K562 (cell line): ENCODE data around the gene PMM1. TPM values are rescaled to one million over a fixed set of nuclear protein-coding genes. Genes with fewer than 3 reads are reported as not detected.
A peak's percentile ranks its signal among the peaks of the same experiment; 100 is the strongest.

Source experiments
- ATAC-seq: fragments of 200-7000 bp; cut with Tn5 transposase; 3 replicates; pipeline ENCODE4 v1.9.1; 2020; ENCODE audit warnings: moderate library complexity
- BruUV-seq: library from RNA; stranded (reverse); fragments of 400-500 nt; replicated peaks from 2 replicates; lab custom pipeline; 2021; lab: Mats Ljungman, UMichigan
- CTCF ChIA-PET: fragments of 300-600 bp; formaldehyde crosslinking; extraction: SDS; loops from one replicate; lab custom pipeline; 2021; ENCODE audit warnings: low intra/inter-chr PET ratio; lab: Yijun Ruan, JAX
- POLR2A ChIA-PET: fragments of 300-600, 350-650 bp; sonication (Branson Sonifier 250); formaldehyde crosslinking; extraction: SDS; loops from one replicate; lab custom pipeline; 2021; ENCODE audit warnings: antibody characterized with exemption, inconsistent platforms; lab: Yijun Ruan, JAX
- DNase-seq, 4 experiments: peaks; one replicate each; pipeline versions ENCODE4 v3.0.0 to v3.0.0-alpha.2; 2011 to 2018; ENCODE audit warnings: low spot score in 3 of 4, mixed read lengths in 3 of 4; ENCODE audit errors: extremely low read depth in 1 of 4
- FAIRE-seq: peaks from 2 replicates; lab custom pipeline; 2011; peaks lifted over from hg19 to GRCh38; lab: Jason Lieb, UNC
- H2AFZ ChIP-seq: 2 replicates; pipeline ENCODE4 v1.6.0; 2011; ENCODE audit warnings: low read depth, low read length, control low read depth, inconsistent platforms
- H3K27ac ChIP-seq: fragments of 200-600 bp; 3 replicates; pipeline ENCODE4 v1.8.0; 2011; ENCODE audit warnings: low read depth, mild to moderate bottlenecking, control low read depth, inconsistent platforms, low read length, moderate library complexity, mixed read lengths; ENCODE audit errors: extremely low read depth
- H3K27me3 ChIP-seq, 2 experiments: fragments of 300-600 bp in 1 of 2; 2 replicates in 1 of 2; 3 replicates in 1 of 2; pipeline versions ENCODE4 v1.6.0 to v1.8.0; 2011; ENCODE audit warnings: inconsistent platforms in 2 of 2, low read length in 2 of 2, mild to moderate bottlenecking in 1 of 2, mixed read lengths in 1 of 2, moderate library complexity in 1 of 2; ENCODE audit not compliant: control insufficient read depth in 2 of 2, insufficient read depth in 2 of 2
- H3K36me3 ChIP-seq: fragments of 300-600 bp; 3 replicates; pipeline ENCODE4 v1.8.0; 2011; ENCODE audit warnings: mild to moderate bottlenecking, low read length, inconsistent platforms; ENCODE audit not compliant: control insufficient read depth, insufficient read depth
- H3K4me1 ChIP-seq, 2 experiments: fragments of 200-600 bp in 1 of 2; replicated peaks in 1 of 2; 2 replicates in 1 of 2; 3 replicates in 1 of 2; pipeline versions ENCODE4 v1.5.1 to v1.8.0; 2011; ENCODE audit warnings: inconsistent platforms in 2 of 2, low read length in 2 of 2, mild to moderate bottlenecking in 1 of 2, mixed read lengths in 1 of 2, moderate library complexity in 1 of 2; ENCODE audit not compliant: control insufficient read depth in 2 of 2, insufficient read depth in 2 of 2
- H3K4me2 ChIP-seq: 2 replicates; pipeline ENCODE4 v1.6.1; 2011; ENCODE audit warnings: low read length, control low read depth, inconsistent platforms, mixed read lengths; ENCODE audit not compliant: insufficient read depth
- H3K4me3 ChIP-seq: fragments of 200-600 bp; sonication (generic), shearing (Covaris generic); 2 replicates; pipeline ENCODE4 v1.5.1; 2016; ENCODE audit warnings: control low read depth, inconsistent platforms
- H3K79me2 ChIP-seq: fragments of 200-600 bp; 3 replicates; pipeline ENCODE4 v1.8.0; 2011; ENCODE audit warnings: low read length, inconsistent platforms; ENCODE audit not compliant: control insufficient read depth, insufficient read depth
- H3K9ac ChIP-seq, 2 experiments: 2 replicates each; pipeline versions ENCODE4 v1.6.0 to v1.6.1; 2011; ENCODE audit warnings: low read depth in 2 of 2, low read length in 2 of 2, control low read depth in 1 of 2, inconsistent platforms in 1 of 2, mild to moderate bottlenecking in 1 of 2, mixed read lengths in 1 of 2; ENCODE audit not compliant: insufficient read depth in 1 of 2
- H3K9me1 ChIP-seq: one replicate; pipeline ENCODE4 v1.6.0; 2011; ENCODE audit warnings: inconsistent platforms, mild to moderate bottlenecking, low read length, moderate library complexity; ENCODE audit not compliant: control insufficient read depth, insufficient read depth
- H3K9me3 ChIP-seq: replicated peaks from 2 replicates; pipeline ENCODE4 v1.5.1; 2011; ENCODE audit warnings: low read depth, low read length, inconsistent platforms; ENCODE audit not compliant: control insufficient read depth, insufficient read depth
- H4K20me1 ChIP-seq: replicated peaks from 2 replicates; pipeline ENCODE4 v1.6.1; 2011; ENCODE audit warnings: low read length, inconsistent platforms, mixed read lengths; ENCODE audit not compliant: control insufficient read depth, insufficient read depth
- ERF ChIP-seq: fragments of 450-650 bp; formaldehyde crosslinking; IDR thresholded peaks from 2 replicates; pipeline ENCODE4 v1.4.0; 2020; ENCODE audit warnings: mild to moderate bottlenecking, mixed read lengths
- POLR2G ChIP-seq: fragments of 200-400 bp; formaldehyde crosslinking; IDR thresholded peaks from 2 replicates; pipeline ENCODE4 v1.6.1; 2017; ENCODE audit warnings: low read depth, mild to moderate bottlenecking, antibody characterized with exemption, low read length, moderate library complexity
- RBM39 ChIP-seq: fragments of 200-400 bp; formaldehyde crosslinking; optimal IDR thresholded peaks from 2 replicates; pipeline ENCODE3; 2018; ENCODE audit warnings: low read depth, low read length
- SAFB2 ChIP-seq: fragments of 200-400 bp; formaldehyde crosslinking; IDR thresholded peaks from 2 replicates; pipeline ENCODE4 v1.6.1; 2018; ENCODE audit warnings: borderline replicate concordance, low read length, low read depth, moderate library complexity; ENCODE audit not compliant: severe bottlenecking
- SP1 ChIP-seq: sonication (generic); formaldehyde crosslinking; IDR thresholded peaks from 2 replicates; pipeline ENCODE4 v1.8.1; 2022; ENCODE audit warnings: mild to moderate bottlenecking, missing genetic modification reagents
- TBL1XR1 ChIP-seq, 2 experiments: IDR thresholded peaks; 2 replicates each; pipeline ENCODE4 v1.6.1; 2012; ENCODE audit warnings: improper control_type of control experiment in 2 of 2, low read length in 2 of 2, mild to moderate bottlenecking in 1 of 2
- TBP ChIP-seq: optimal IDR thresholded peaks from 2 replicates; pipeline ENCODE3; 2011; ENCODE audit warnings: low read depth, low read length, improper control_type of control experiment
- TSC22D4 ChIP-seq: fragments of 450-650 bp; IDR thresholded peaks from 2 replicates; pipeline ENCODE4 v1.6.1; 2016; ENCODE audit warnings: missing genetic modification characterization, missing biosample characterization, control low read depth
- WGBS: fragments of 100-300 bp; shearing (Covaris generic); methylation state at CpG from one replicate; pipeline ENCODE4 v1.1.6; 2016; ENCODE audit warnings: low coverage, mixed read lengths; ENCODE audit not compliant: insufficient coverage; ENCODE audit errors: missing lambda C conversion rate; 5-methylcytosine and 5-hydroxymethylcytosine counted together
- in situ Hi-C: fragments of 300-500 bp; cut with MboI; formaldehyde crosslinking; loops from 4 replicates; pipeline ENCODE4 v1.15.0; 2018; ENCODE audit warnings: inconsistent platforms, mixed read lengths
- intact Hi-C: fragments of 100-400 bp; cut with micrococcal nuclease; formaldehyde crosslinking; loops from 2 replicates; pipeline ENCODE4 v1.14.2; 2022
- polyA plus RNA-seq, 8 experiments: library from polyadenylated mRNA; depleted of rRNA in 4 of 8; stranded (reverse) in 5 of 8; unstranded in 3 of 8; fragments of >200 nt; fragmentation: Nextera tagmentation in 2 of 8; fragmentation: Illumina TruSeq in 1 of 8; extraction: Ambion mirVana in 2 of 8; extraction: Trizol in 1 of 8; gene quantifications; 2 replicates each; pipeline versions ENCODE4 v1.2.1 to v1.2.3, GENCODE V29; 2011 to 2014; ENCODE audit warnings: inconsistent platforms in 1 of 8, missing spikeins in 1 of 8
- total RNA-seq, 7 experiments: library from RNA; depleted of rRNA in 6 of 7; stranded (reverse); fragments of >200 nt in 6 of 7; fragmentation: Illumina TruSeq in 2 of 7; extraction: Trizol in 2 of 7; gene quantifications; 2 replicates each; pipeline versions ENCODE4 v1.2.1 to v1.2.3, GENCODE V29; 2011 to 2021; ENCODE audit warnings: low replicate concordance in 1 of 7
- TF ChIP-seq, protein P1 (sequence below): sonication (generic); formaldehyde crosslinking; IDR thresholded peaks from 2 replicates; pipeline ENCODE4 v1.8.1; 2023; ENCODE audit warnings: mild to moderate bottlenecking, missing genetic modification reagents

Gene PMM1
- total and polyA plus RNA-seq, 9 of the 15 experiments (the other 6 are each of a cell fraction or from before 2014, with no cell fraction given) = 10.2 to 31.7 (median 20.3) TPM

DNA sequence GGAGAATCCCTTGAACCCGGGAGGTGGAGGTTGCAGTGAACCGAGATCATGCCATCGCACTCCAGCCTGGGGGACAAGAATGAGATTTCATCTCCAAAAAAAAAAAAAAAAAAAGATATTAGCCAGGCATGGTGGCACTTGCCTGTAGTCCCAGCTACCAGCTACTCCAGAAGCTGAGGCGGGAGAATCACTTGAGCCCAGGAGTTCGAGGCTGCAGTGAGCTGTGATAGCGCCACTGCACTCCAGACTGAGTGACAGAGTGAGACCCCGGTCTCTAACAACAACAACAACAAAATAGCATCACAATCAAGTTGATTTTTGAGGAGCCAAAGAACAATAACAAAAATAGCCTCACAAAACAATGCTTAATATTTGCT, 2.3 kb downstream of the PMM1 start:
- no peak for FAIRE-seq
- CTCF ChIA-PET = interaction anchor here (0.5 kb wide), 1 partner anchor 33 kb away, joined by 3 read pairs; no protein-coding TSS in a partner anchor
- WGBS = 83% methylated on average over 3 of the region's 7 CpGs

More for the DNA sequence above, 2.3 kb downstream of the PMM1 start:
- Histone ChIP-seq H2AFZ (no peak overlapping the region), H3K4me2 (no peak overlapping the region), H3K79me2 (peaks cover 13% of the 10 kb centered on the region), H3K4me3 (no peak overlapping the region), H3K36me3 (peaks cover 8% of the 10 kb centered on the region; the same call in 2 of the 3 replicates), H3K27me3 (no peaks in the 10 kb centered on the region), H3K27ac (no peak overlapping the region), H3K9me1 (no peaks in the 10 kb centered on the region), H3K9ac (peak overlapping the region in 1 of 2 experiments; percentile 35; a peak in 1 of 4 replicates), H3K9me3 (no peaks in the 10 kb centered on the region), H4K20me1 (no peaks in the 10 kb centered on the region; the same call in 1 of the 2 replicates), H3K4me1 (peaks cover 11 to 21% of the 10 kb centered on the region in 2 experiments; a peak in 4 of 5 replicates)
- ATAC-seq = no peak
- no TSS peak for BruUV-seq
- no peak for DNase-seq
- TF ChIP-seq POLR2G (no peak), SAFB2 (no peak), TSC22D4 (tag) (no peak), TBL1XR1 (IDR thresholded peaks at IDR 0.05; ENCODE audit: low read length in 2 of 2) (no peak), TBP (no peak), ERF (no peak), SP1 (no peak), RBM39 (no peak)
- TF ChIP-seq, protein P1, sequence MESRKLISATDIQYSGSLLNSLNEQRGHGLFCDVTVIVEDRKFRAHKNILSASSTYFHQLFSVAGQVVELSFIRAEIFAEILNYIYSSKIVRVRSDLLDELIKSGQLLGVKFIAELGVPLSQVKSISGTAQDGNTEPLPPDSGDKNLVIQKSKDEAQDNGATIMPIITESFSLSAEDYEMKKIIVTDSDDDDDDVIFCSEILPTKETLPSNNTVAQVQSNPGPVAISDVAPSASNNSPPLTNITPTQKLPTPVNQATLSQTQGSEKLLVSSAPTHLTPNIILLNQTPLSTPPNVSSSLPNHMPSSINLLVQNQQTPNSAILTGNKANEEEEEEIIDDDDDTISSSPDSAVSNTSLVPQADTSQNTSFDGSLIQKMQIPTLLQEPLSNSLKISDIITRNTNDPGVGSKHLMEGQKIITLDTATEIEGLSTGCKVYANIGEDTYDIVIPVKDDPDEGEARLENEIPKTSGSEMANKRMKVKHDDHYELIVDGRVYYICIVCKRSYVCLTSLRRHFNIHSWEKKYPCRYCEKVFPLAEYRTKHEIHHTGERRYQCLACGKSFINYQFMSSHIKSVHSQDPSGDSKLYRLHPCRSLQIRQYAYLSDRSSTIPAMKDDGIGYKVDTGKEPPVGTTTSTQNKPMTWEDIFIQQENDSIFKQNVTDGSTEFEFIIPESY (CRISPR knock-in tag) = peak; percentile 51; the same call in 1 of the 2 replicates
- intact Hi-C loops (loop anchor here (5.0 kb wide), 1 partner anchor 45 kb away; the partner anchor contains the start of gene POLR3H), in situ Hi-C loops (no loop called here)
- POLR2A ChIA-PET = interaction anchor here (0.6 to 2.1 kb wide), 3 partner anchors 10 to 91 kb away, joined by 3 to 7 read pairs (median 3); no protein-coding TSS in a partner anchor
